Glomerular endothelial cell (primary cell): ENCODE measurements around the gene TXNIP. TPM values are rescaled to one million over a fixed set of nuclear protein-coding genes. Genes with fewer than 3 reads are reported as not detected.

Experiments used
- DNase-seq: peaks from one replicate; pipeline ENCODE4 v3.0.0-alpha.2; 2011; ENCODE audit warnings: low read depth, low spot score; ENCODE audit errors: extremely low read depth
- total RNA-seq: library from RNA; depleted of rRNA; stranded (reverse); fragments of >200 nt; gene quantifications from 2 replicates; pipeline ENCODE4 v1.2.3, GENCODE V29; 2015

The TXNIP gene
- total RNA-seq, 1 donor from 2014 or later, result 98.0 TPM

DNA sequence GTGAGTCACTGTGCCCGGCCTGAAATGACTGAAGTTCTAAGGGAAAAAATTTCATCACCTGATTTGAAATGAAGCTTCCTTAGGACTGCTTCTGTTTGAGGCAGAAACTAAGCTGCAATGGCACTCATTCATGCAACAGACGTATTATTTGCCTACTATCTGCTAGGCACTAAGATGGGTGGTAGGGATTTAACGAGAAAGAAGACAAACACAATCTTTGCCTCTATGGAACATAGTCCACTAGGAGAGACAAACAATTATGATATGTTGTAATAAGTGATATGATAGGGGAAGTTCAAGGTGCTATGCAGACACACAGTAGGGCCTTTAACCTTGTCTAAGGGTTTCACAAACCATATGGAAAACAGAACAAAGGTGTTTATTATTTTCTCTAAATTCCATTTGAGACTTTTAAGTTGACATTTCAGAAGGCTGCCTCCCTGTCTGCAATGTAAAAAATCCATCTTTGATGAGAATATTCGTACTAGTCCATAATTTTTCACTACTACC lies 49.8 kb downstream of the TXNIP start:
- no peak for DNase-seq

DNA sequence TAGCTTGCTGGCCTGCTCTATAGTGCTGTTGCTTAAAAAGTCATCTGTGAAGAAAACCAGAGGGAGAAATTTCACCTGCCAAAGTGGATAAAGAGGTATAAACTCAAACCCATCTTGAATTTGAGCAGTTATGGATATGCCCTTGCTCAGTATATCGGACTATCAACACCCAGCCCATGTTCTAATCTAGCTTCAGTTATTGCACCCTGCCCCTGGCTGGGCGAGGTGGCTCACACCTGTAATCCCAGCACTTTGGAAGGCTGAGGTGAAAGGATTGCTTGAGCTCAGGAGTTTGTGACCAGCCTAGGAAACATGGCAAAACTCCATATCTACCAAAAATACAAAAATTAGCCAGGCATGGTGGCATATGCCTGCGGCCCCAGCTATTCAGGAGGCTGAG lies 51.8 kb downstream of the TXNIP start:
- DNase-seq, result no peak

DNA sequence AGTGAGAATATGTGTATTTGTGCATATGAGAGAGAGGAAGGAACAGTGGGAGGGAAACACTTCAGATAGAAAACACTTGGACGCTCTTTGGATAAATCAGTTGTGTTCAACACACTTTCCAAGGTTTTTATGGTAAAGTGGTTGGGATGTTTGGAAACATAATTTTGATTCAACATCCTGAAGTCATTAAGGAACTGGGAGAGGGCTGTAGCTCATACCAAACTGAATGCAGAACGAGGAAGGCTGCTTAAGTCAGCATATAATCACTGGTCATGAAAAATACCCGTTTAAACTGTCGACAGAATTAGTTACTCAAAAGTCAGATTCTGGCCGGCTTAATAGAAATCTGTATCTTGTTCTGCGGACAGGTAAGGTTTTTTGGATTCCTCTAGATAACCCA lies 53.5 kb downstream of the TXNIP start:
- no peak for DNase-seq

Other genes with a start within 250 kb of the TXNIP start
- 9.4 and 12.3 TPM in 2 replicates for gene RNF115, start 172.5 kb downstream of the TXNIP start, total RNA-seq
- gene POLR3C, start 172.4 kb downstream of the TXNIP start, total RNA-seq, result 23.6 and 28.9 TPM in 2 replicates
- gene NUDT17, start 150.9 kb downstream of the TXNIP start, total RNA-seq, result 3.4 and 5.7 TPM in 2 replicates
- 28.8 and 37.5 TPM in 2 replicates for gene PIAS3, start 137.5 kb downstream of the TXNIP start, total RNA-seq
- 0.93 and 1.4 TPM in 2 replicates for gene ANKRD35, start 110.7 kb downstream of the TXNIP start, total RNA-seq
- gene ITGA10, start 86.5 kb downstream of the TXNIP start, total RNA-seq, result 4.9 and 5.3 TPM in 2 replicates
- 30.0 and 32.7 TPM in 2 replicates for gene PEX11B, start 77.9 kb downstream of the TXNIP start, total RNA-seq
- gene RBM8A, start 69.1 kb downstream of the TXNIP start, total RNA-seq, result 153 and 164 TPM in 2 replicates
- gene LIX1L, start 38.6 kb downstream of the TXNIP start, total RNA-seq, result 41.6 and 42.2 TPM in 2 replicates
- 0.35 and 0.44 TPM in 2 replicates for gene ANKRD34A, start 32.0 kb downstream of the TXNIP start, total RNA-seq
- 13.4 and 18.7 TPM in 2 replicates for gene POLR3GL, start 31.9 kb downstream of the TXNIP start, total RNA-seq
- not detected in 2 replicates for gene HJV, start 25.2 kb upstream of the TXNIP start, total RNA-seq
- 0.15 and 0.47 TPM in 2 replicates for gene NBPF10, start 148.2 kb upstream of the TXNIP start, total RNA-seq
- gene NOTCH2NLA, start 232.4 kb upstream of the TXNIP start, total RNA-seq, result 9.1 and 18.7 TPM in 2 replicates